Tibial artery (tissue), 4 donors: ENCODE data around the gene PRH1.

Experiments
- DNase-seq, 2 donors: peaks; one replicate each; pipeline ENCODE4 v3.0.0-alpha.2; 2019
- H3K27ac ChIP-seq, 2 donors: fragments of 200-600 bp; sonication (generic) in 1 of 2; 1 replicate in 1 of 2; 2 replicates in 1 of 2; pipeline ENCODE4 v1.5.1; 2018 to 2019; ENCODE audit warnings: mild to moderate bottlenecking in 1 of 2
- H3K27me3 ChIP-seq, 2 donors: fragments of 200-600 bp; sonication (generic) in 1 of 2; one replicate each; pipeline versions ENCODE4 v1.5.1 to v1.6.0; 2016 to 2019
- H3K36me3 ChIP-seq, 3 donors: fragments of 200-600 bp; sonication (generic) in 2 of 3; one replicate each; pipeline ENCODE4 v1.5.1; 2016 to 2019; ENCODE audit warnings: mild to moderate bottlenecking in 2 of 3
- H3K4me1 ChIP-seq, 4 donors: fragments of 200-600 bp; sonication (generic) in 2 of 4; 1 replicate in 3 of 4; 2 replicates in 1 of 4; pipeline ENCODE4 v1.5.1; 2016 to 2019
- H3K4me3 ChIP-seq, 2 donors: fragments of 200-600 bp; sonication (generic) in 1 of 2; 1 replicate in 1 of 2; 2 replicates in 1 of 2; pipeline ENCODE4 v1.5.1; 2018 to 2019; ENCODE audit warnings: mild to moderate bottlenecking in 2 of 2
- H3K9me3 ChIP-seq, 3 donors: fragments of 200-600 bp; sonication (generic) in 1 of 3; one replicate each; pipeline ENCODE4 v1.5.1; 2016 to 2019
- intact Hi-C: fragments of 100-400 bp; cut with DNase I; formaldehyde crosslinking; loops from one replicate; pipeline ENCODE4 v1.15.0; 2023; ENCODE audit warnings: low total_unique reads
- TF ChIP-seq, protein P1 (sequence below), 2 experiments: fragments of 200-600 bp in 1 of 2; fragments of 450-650 bp in 1 of 2; IDR thresholded peaks; one replicate each; pipeline ENCODE4 v1.5.1; 2017 to 2019; ENCODE audit warnings: antibody characterized with exemption in 2 of 2, mild to moderate bottlenecking in 1 of 2, moderate library complexity in 1 of 2

PRH1 gene

DNA sequence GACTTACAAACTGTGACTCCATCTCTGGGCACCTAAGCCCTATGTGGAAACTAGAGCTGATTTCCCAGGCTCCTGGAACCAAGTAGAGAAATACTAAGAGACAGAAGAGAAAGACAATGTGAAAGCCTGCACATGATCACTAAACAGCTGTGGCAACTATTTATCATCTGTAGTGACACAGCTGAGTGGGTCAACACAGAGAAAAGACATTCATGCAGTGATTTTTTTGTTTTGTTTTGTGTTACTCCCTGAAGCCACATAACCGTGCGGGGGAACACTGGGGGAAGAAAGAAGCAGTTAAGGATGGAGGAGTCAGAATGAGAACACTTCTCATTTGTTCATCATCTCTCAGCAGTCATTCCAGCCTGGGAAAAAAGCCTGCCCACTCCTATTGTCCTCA, 36.3 kb downstream of the PRH1 start:
- intact Hi-C loops: no loop called here
- Histone ChIP-seq H3K27me3 (no peaks in the 10 kb centered on the region), H3K9me3 (no peaks in the 10 kb centered on the region), H3K27ac (no peak overlapping the region), H3K4me3 (no peak overlapping the region), H3K4me1 (peaks cover 0 to 9% (median 0%) of the 10 kb centered on the region in 4 donors), H3K36me3 (peaks cover 4 to 18% (median 12%) of the 10 kb centered on the region in 3 donors)
- TF ChIP-seq, protein P1, sequence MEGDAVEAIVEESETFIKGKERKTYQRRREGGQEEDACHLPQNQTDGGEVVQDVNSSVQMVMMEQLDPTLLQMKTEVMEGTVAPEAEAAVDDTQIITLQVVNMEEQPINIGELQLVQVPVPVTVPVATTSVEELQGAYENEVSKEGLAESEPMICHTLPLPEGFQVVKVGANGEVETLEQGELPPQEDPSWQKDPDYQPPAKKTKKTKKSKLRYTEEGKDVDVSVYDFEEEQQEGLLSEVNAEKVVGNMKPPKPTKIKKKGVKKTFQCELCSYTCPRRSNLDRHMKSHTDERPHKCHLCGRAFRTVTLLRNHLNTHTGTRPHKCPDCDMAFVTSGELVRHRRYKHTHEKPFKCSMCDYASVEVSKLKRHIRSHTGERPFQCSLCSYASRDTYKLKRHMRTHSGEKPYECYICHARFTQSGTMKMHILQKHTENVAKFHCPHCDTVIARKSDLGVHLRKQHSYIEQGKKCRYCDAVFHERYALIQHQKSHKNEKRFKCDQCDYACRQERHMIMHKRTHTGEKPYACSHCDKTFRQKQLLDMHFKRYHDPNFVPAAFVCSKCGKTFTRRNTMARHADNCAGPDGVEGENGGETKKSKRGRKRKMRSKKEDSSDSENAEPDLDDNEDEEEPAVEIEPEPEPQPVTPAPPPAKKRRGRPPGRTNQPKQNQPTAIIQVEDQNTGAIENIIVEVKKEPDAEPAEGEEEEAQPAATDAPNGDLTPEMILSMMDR (IDR thresholded peaks at IDR 0.05): no peak
- DNase-seq: no peak

DNA sequence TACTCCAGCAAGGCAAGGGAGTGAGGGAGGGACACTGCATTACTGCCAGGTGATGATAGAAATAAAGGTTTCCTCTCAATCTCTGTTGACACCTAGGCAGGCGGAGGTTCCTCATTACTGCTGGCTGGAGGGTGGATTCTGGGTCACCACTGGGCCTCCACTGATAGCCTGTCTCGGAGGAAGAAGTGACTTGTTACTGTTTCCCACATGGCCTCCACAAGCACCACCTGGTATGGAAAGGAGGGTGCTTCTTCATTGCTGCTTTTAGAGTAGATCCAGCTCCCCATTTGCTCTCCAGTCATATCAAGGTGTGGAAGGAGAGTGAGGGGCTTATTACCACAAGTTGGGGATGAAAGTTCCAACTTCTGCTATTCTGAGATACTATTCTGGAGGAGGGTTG, 41.2 kb downstream of the PRH1 start:
- H3K27me3 ChIP-seq: no peaks in the 10 kb centered on the region
- H3K27ac ChIP-seq: no peak overlapping the region
- no peak overlapping the region for H3K4me3 ChIP-seq
- intact Hi-C loops: no loop called here
- no peaks in the 10 kb centered on the region for H3K9me3 ChIP-seq
- H3K4me1 ChIP-seq: no peaks in the 10 kb centered on the region
- peaks cover 4 to 20% (median 12%) of the 10 kb centered on the region in 3 donors for H3K36me3 ChIP-seq
- TF ChIP-seq, protein P1 (IDR thresholded peaks at IDR 0.05): no peak
- DNase-seq: no peak

DNA sequence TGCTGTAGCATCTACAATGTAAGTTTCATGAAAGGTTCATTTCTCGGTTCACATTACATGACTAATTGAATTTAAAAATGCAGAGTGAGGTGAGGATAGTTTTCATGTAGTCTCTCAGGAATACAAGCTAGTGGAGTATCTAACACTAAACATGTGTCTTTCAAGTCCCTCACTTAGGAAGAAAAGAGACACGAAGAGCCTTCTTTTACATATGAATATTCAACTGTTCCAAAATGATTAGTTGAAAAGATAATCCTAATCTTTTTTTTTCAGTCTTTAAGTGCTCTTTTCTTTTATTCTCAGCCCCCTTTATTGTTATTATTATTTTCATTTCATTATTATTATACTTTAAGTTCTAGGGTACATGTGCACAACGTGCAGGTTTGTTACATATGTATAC, 45.6 kb downstream of the PRH1 start:
- no peak overlapping the region for H3K27ac ChIP-seq
- peaks cover 0 to 5% (median 0%) of the 10 kb centered on the region in 3 donors for H3K9me3 ChIP-seq
- intact Hi-C loops: no loop called here
- no peaks in the 10 kb centered on the region for H3K4me1 ChIP-seq
- TF ChIP-seq, protein P1 (IDR thresholded peaks at IDR 0.05): no peak
- no peaks in the 10 kb centered on the region for H3K27me3 ChIP-seq
- peaks cover 0 to 16% (median 10%) of the 10 kb centered on the region in 3 donors for H3K36me3 ChIP-seq
- no peak overlapping the region for H3K4me3 ChIP-seq
- no peak for DNase-seq
